Panc1 (cell line): Measurements from ENCODE around the gene RHBDL3. TPM values are rescaled to one million over a fixed set of nuclear protein-coding genes. Genes with fewer than 3 reads are reported as not detected.

Experiments used
- ATAC-seq: fragments of 200-7000 bp; cut with Tn5 transposase; 2 replicates; pipeline ENCODE4 v1.9.1; 2020; ENCODE audit warnings: mild to moderate bottlenecking, moderate library complexity
- BruUV-seq: library from RNA; stranded (reverse); fragments of 400-500 nt; replicated peaks from 2 replicates; lab custom pipeline; 2021; lab: Mats Ljungman, UMichigan
- CTCF ChIA-PET: fragments of 300-600 bp; sonication (Branson Sonifier 250); formaldehyde crosslinking; loops from one replicate; lab custom pipeline; 2022; ENCODE audit warnings: antibody characterized with exemption; lab: Charles Lee
- POLR2A ChIA-PET: fragments of 300-600 bp; sonication (Branson Sonifier 250); formaldehyde crosslinking; loops from one replicate; lab custom pipeline; 2022; ENCODE audit warnings: antibody characterized with exemption; lab: Charles Lee
- DNase-seq: peaks from one replicate; pipeline ENCODE4 v3.0.0-alpha.2; 2010; ENCODE audit warnings: low read depth, low spot score
- H3K27ac ChIP-seq: 2 replicates; pipeline ENCODE4 v1.5.1; 2011; ENCODE audit warnings: mild to moderate bottlenecking, low read length, inconsistent platforms
- H3K27me3 ChIP-seq: fragments of 200-500 bp; sonication (Bioruptor generic); 2 replicates; pipeline ENCODE4 v1.6.0; 2014; ENCODE audit warnings: low read length, inconsistent platforms; ENCODE audit not compliant: control insufficient read depth, insufficient read depth
- H3K36me3 ChIP-seq: fragments of 200-500 bp; sonication (Bioruptor generic); 2 replicates; pipeline ENCODE4 v1.5.1; 2014; ENCODE audit warnings: inconsistent platforms, mild to moderate bottlenecking, low read length, moderate library complexity; ENCODE audit not compliant: control insufficient read depth, insufficient read depth
- H3K4me1 ChIP-seq: 2 replicates; pipeline ENCODE4 v1.5.1; 2011; ENCODE audit warnings: inconsistent platforms, mild to moderate bottlenecking, low read length, moderate library complexity; ENCODE audit not compliant: control insufficient read depth, insufficient read depth
- H3K4me3 ChIP-seq, 2 experiments: 2 replicates each; pipeline ENCODE4 v1.5.1; 2011 to 2012; ENCODE audit warnings: low read depth in 2 of 2, low read length in 2 of 2, mild to moderate bottlenecking in 2 of 2, inconsistent platforms in 1 of 2, moderate library complexity in 1 of 2
- H3K9me3 ChIP-seq: fragments of 200-500 bp; sonication (Bioruptor generic); 2 replicates; pipeline ENCODE4 v1.5.1; 2014; ENCODE audit warnings: low read depth, mild to moderate bottlenecking, inconsistent platforms, low read length, moderate library complexity; ENCODE audit not compliant: control insufficient read depth, insufficient read depth
- CTCF ChIP-seq: fragments of 450-650 bp; IDR thresholded peaks from 2 replicates; pipeline ENCODE4 v1.5.1; 2017; ENCODE audit warnings: mild to moderate bottlenecking
- POLR2AphosphoS5 ChIP-seq: IDR thresholded peaks from 2 replicates; pipeline ENCODE4 v1.6.1; 2012; ENCODE audit warnings: mild to moderate bottlenecking, low read depth, low read length, moderate library complexity
- REST ChIP-seq, 2 experiments: IDR thresholded peaks; 2 replicates each; pipeline ENCODE4 v1.6.1; 2011 to 2012; ENCODE audit warnings: low read depth in 2 of 2, control low read depth in 1 of 2, low read length in 1 of 2, mild to moderate bottlenecking in 1 of 2, moderate library complexity in 1 of 2; ENCODE audit not compliant: insufficient read depth in 1 of 2
- SIN3A ChIP-seq: IDR thresholded peaks from 2 replicates; pipeline ENCODE4 v1.6.1; 2012; ENCODE audit warnings: low read depth, mild to moderate bottlenecking, low read length, moderate library complexity, borderline replicate concordance; ENCODE audit not compliant: insufficient read depth
- TCF7L2 ChIP-seq: IDR thresholded peaks from 2 replicates; pipeline ENCODE4 v1.6.1; 2011; ENCODE audit warnings: mild to moderate bottlenecking, low read depth, low read length, inconsistent platforms
- in situ Hi-C: cut with HindIII; loops from 2 replicates; pipeline ENCODE4 v1.10.0; 2016; ENCODE audit warnings: low sequenced_read_pairs, low pct_unique_long_range_greater_than_20kb
- intact Hi-C: fragments of 100-400 bp; cut with micrococcal nuclease; formaldehyde crosslinking; loops from one replicate; pipeline ENCODE4 v1.10.0; 2022; ENCODE audit not compliant: unreplicated experiment
- total RNA-seq: library from RNA; stranded (reverse); gene quantifications from one replicate; pipeline ENCODE4 v1.2.1, GENCODE V29; 2021; ENCODE audit not compliant: unreplicated experiment

RHBDL3 gene
- total RNA-seq, 1 experiment from 2014 or later = 3.2 TPM

- DNase-seq (no peak), ATAC-seq (peak; percentile 15; the same call in 1 of the 2 replicates)
- intact Hi-C loops = no loop called here
- in situ Hi-C loops = no loop called here
- no TSS peak for BruUV-seq
- Histone ChIP-seq H3K4me3 (no peak overlapping the region), H3K4me1 (peaks cover 9% of the 10 kb centered on the region; the same call in 1 of the 2 replicates), H3K27me3 (no peaks in the 10 kb centered on the region), H3K36me3 (no peaks in the 10 kb centered on the region), H3K27ac (no peak overlapping the region), H3K9me3 (no peaks in the 10 kb centered on the region)
- TF ChIP-seq REST (IDR thresholded peaks at IDR 0.05; ENCODE audit: insufficient read depth in 1 of 2, low read depth in 2 of 2, low read length in 1 of 2) = no peak
- TF ChIP-seq SIN3A = no peak
- no peak for TF ChIP-seq TCF7L2
- TF ChIP-seq POLR2AphosphoS5 = no peak
- no peak for TF ChIP-seq CTCF
- ChIA-PET CTCF (no interaction called here), POLR2A (no interaction called here)
These were observed 9.0 kb downstream of the RHBDL3 start for GRCh38 chr17:32274643-32275042.

GRCh38 chr17:32275060-32276042 is 9.7 kb downstream of the RHBDL3 start:
- Histone ChIP-seq H3K9me3 (no peaks in the 10 kb centered on the region), H3K27ac (no peak overlapping the region), H3K4me1 (peaks cover 9% of the 10 kb centered on the region; the same call in 1 of the 2 replicates), H3K36me3 (no peaks in the 10 kb centered on the region), H3K27me3 (no peaks in the 10 kb centered on the region), H3K4me3 (no peak overlapping the region)
- TF ChIP-seq TCF7L2 (no peak), POLR2AphosphoS5 (no peak), REST (IDR thresholded peaks at IDR 0.05; ENCODE audit: insufficient read depth in 1 of 2, low read depth in 2 of 2, low read length in 1 of 2) (no peak), SIN3A (no peak), CTCF (no peak)
- POLR2A ChIA-PET = no interaction called here
- in situ Hi-C loops (no loop called here), intact Hi-C loops (no loop called here)
- CTCF ChIA-PET = no interaction called here
- no peak for DNase-seq
- ATAC-seq = peak; percentile 81
- BruUV-seq = no TSS peak
